Heart right ventricle (tissue), 16 donors: ENCODE results near the gene SRPX. TPM values are rescaled to one million over a fixed set of nuclear protein-coding genes. Genes with fewer than 3 reads are reported as not detected.

Source experiments
- ATAC-seq, 8 donors: fragments of 200-7000 bp; cut with Tn5 transposase; one replicate each; pipeline ENCODE4 v1.9.1; 2020; ENCODE audit warnings: mild to moderate bottlenecking in 8 of 8, moderate library complexity in 8 of 8, moderate number of reproducible peaks in 1 of 8
- DNase-seq, 2 donors: peaks; one replicate each; pipeline ENCODE4 v3.0.0-alpha.2; 2020
- H3K27ac ChIP-seq, 10 donors: fragments of 200-600 bp; sonication (generic) in 2 of 10; one replicate each; pipeline versions ENCODE4 v1.5.0 to v1.8.0; 2020 to 2022; ENCODE audit warnings: mild to moderate bottlenecking in 3 of 10
- H3K27me3 ChIP-seq, 7 donors: fragments of 200-600 bp; one replicate each; pipeline ENCODE4 v1.8.0; 2021 to 2022; ENCODE audit warnings: mild to moderate bottlenecking in 2 of 7
- H3K36me3 ChIP-seq, 9 donors: fragments of 200-600 bp; sonication (generic) in 1 of 9; one replicate each; pipeline versions ENCODE4 v1.5.0 to v1.8.0; 2020 to 2022; ENCODE audit warnings: mild to moderate bottlenecking in 2 of 9
- H3K4me1 ChIP-seq, 9 donors: fragments of 200-600 bp; sonication (generic) in 1 of 9; one replicate each; pipeline versions ENCODE4 v1.5.0 to v1.8.0; 2020 to 2022; ENCODE audit warnings: mild to moderate bottlenecking in 4 of 9
- H3K4me3 ChIP-seq, 10 donors: fragments of 200-600 bp; sonication (generic) in 2 of 10; one replicate each; pipeline versions ENCODE4 v1.5.0 to v1.8.0; 2020 to 2022; ENCODE audit warnings: mild to moderate bottlenecking in 7 of 10, moderate library complexity in 2 of 10
- H3K9me3 ChIP-seq, 11 donors: fragments of 200-600 bp in 10 of 11; sonication (generic) in 2 of 11; one replicate each; pipeline versions ENCODE4 v1.5.0 to v1.8.0; 2013 to 2022; ENCODE audit warnings: mild to moderate bottlenecking in 2 of 11, control low read depth in 1 of 11, moderate library complexity in 1 of 11
- CTCF ChIP-seq, 9 donors: fragments of 200-600 bp; sonication (generic) in 2 of 9; IDR thresholded peaks; one replicate each; pipeline versions ENCODE4 v1.5.0 to v1.8.0; 2021 to 2022; ENCODE audit warnings: antibody characterized with exemption in 9 of 9, mild to moderate bottlenecking in 5 of 9, moderate library complexity in 1 of 9
- WGBS, 2 donors: extraction: QIAGEN DNeasy Blood & Tissue Kit; methylation state at CpG; one replicate each; pipeline ENCODE4 v1.1.7; 2013; ENCODE audit warnings: inconsistent platforms in 1 of 2; 5-methylcytosine and 5-hydroxymethylcytosine counted together
- intact Hi-C, 10 donors: fragments of 100-400 bp; cut with DNase I; formaldehyde crosslinking; loops; one replicate each; pipeline versions ENCODE4 v1.11.1 to v1.14.2; 2022
- polyA plus RNA-seq, 2 donors: library from polyadenylated mRNA; stranded (reverse); fragments of 200-250 nt; gene quantifications; one replicate each; pipeline ENCODE4 v1.2.3, GENCODE V29; 2013
- total RNA-seq, 10 donors: library from RNA; stranded (reverse); fragmentation: NEBNext Ultra II Directional in 3 of 10; extraction: Animal tissue kit (Norgen Biotek cat#: 25700) in 3 of 10; gene quantifications; one replicate each; pipeline versions ENCODE4 v1.2.1 to v1.2.4, GENCODE V29; 2021 to 2023
- donor health status: Arrhythmogenic right ventricular cardiomyopathy.
- donor health status: ischemic (EF 13 %, LVEDD 7.1; RV severe dilation, severe dysfunction).
- donor health status: healthy with polysubstance abuse.
- donor health status: DM: no; HTN: yes; CAD: no.
- donor health status: DM: no; HTN: no; CAD: no.
- donor health status: ischemic (EF 25% LVEDD 6.9; RV normal size, moderate dysfunction).
- donor health status: ischemic (EF 25% LVEDD 5.7; RV mildly dilated, moderate dysfunction).
- donor health status: healthy.
- donor health status: DM: yes; HTN: yes; CAD: no.
- donor health status: Ischemic cardiomyopathy.
- donor health status: ischemic (EF 35%, LVEDD 5.7; RV mildly dilated, moderate dysfunction).
- donor health status: nonischemic (EF 11% LVEDD 7.7; RV severe dilation, severe dysfunction).
- donor health status: DM: yes; HTN: yes; CAD: no.
- donor health status: PGD.
- donor health status: ischemic (EF 29% LVEDD 5.4; RV normal size, mild dysfunction).
- donor health status: nonischemic (EF 23%, LVEDD 6.1; RV moderate dilation, normal function).

SRPX gene
- total and polyA plus RNA-seq, 12 donors: 34.8 to 204 (median 49.8) TPM

DNA sequence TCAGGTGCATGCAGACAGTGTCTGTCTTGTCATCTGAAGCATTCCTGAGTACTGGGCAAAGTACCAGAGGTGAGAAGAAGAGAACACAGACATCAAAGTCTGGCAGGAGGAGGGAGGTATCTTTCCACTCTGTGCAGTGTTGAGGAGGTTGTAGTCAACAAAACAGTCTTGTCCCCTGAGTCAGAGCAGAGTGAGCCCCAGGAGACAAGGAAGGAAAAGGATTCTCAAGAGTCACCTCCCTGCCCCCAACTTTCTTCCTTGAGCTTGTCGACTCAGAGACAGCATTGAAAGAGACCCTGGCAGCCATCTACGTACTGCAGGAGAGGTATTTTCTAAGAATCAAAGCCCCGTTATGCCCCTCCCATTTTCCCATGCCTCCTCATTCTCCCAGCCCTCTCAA, 4.4 kb upstream of the SRPX start:
- peaks cover 0 to 5% (median 0%) of the 10 kb centered on the region in 9 donors for H3K4me1 ChIP-seq
- TF ChIP-seq CTCF (IDR thresholded peaks at IDR 0.05): no peak
- intact Hi-C loops: no loop called here
- no peak for DNase-seq
- peaks cover 0 to 52% (median 0%) of the 10 kb centered on the region in 7 donors for H3K27me3 ChIP-seq
- 0 to 9% methylated on average over 3 of the region's 3 CpGs for WGBS, 2 donors
- H3K4me3 ChIP-seq: peak overlapping the region in 1 of 10 donors; percentile 8
- peak overlapping the region in 7 of 10 donors; percentile 43 to 78 (median 70) for H3K27ac ChIP-seq
- peak in 1 of 8 donors; percentile 23 for ATAC-seq
- no peaks in the 10 kb centered on the region for H3K36me3 ChIP-seq
- no peaks in the 10 kb centered on the region for H3K9me3 ChIP-seq

GRCh38 chrX:38224160-38224559, 3.5 kb upstream of the SRPX start:
- intact Hi-C loops: no loop called here
- ATAC-seq (peak in 4 of 8 donors; percentile 26 to 64 (median 58)), DNase-seq (no peak)
- Histone ChIP-seq H3K27me3 (peaks cover 0 to 61% (median 0%) of the 10 kb centered on the region in 7 donors), H3K4me3 (no peak overlapping the region), H3K9me3 (no peaks in the 10 kb centered on the region), H3K36me3 (no peaks in the 10 kb centered on the region), H3K4me1 (peaks cover 0 to 5% (median 0%) of the 10 kb centered on the region in 9 donors), H3K27ac (peak overlapping the region in 7 of 10 donors; percentile 43 to 78 (median 70))
- no peak for TF ChIP-seq CTCF (IDR thresholded peaks at IDR 0.05)

- Histone ChIP-seq H3K9me3 (no peaks in the 10 kb centered on the region), H3K4me1 (peaks cover 0 to 5% (median 0%) of the 10 kb centered on the region in 9 donors), H3K36me3 (no peaks in the 10 kb centered on the region), H3K4me3 (peak overlapping the region in 9 of 10 donors; percentile 50 to 65 (median 57)), H3K27ac (peak overlapping the region in 9 of 10 donors; percentile 13 to 74 (median 62)), H3K27me3 (peaks cover 0 to 79% (median 0%) of the 10 kb centered on the region in 7 donors)
- intact Hi-C loops: loop anchor here in 1 of 10 donors (2.0 kb wide), 1 partner anchor 61 kb away; no protein-coding TSS in a partner anchor
- ATAC-seq (peak in 3 of 8 donors; percentile 11 to 58 (median 19)), DNase-seq (no peak)
- WGBS, 2 donors: 46 to 58% methylated on average over 10 of the region's 10 CpGs
- no peak for TF ChIP-seq CTCF (IDR thresholded peaks at IDR 0.05)
Measured at GRCh38 chrX:38221391-38221929, 789 bp upstream of the SRPX start.

DNA sequence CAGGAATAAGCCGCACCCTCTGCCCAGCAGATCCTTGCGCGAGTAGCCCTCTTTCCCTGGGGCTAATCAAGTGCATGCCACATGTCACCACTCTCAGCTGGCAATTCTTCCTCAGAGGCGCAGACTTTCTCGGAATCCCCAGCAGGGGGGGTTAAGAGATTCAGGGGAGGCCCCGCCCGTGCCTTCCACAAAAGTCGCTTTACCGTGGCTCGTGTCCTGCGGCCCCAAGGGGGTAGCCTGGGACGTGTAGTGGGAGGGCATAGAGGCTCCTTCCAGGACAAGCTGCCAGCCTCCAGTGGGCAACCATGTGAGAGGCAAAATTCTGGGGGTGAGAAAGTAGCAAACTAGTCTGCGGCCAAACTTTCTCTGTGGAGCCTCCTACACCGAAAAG, 652 bp downstream of the SRPX start:
- Histone ChIP-seq H3K27me3 (peaks cover 0 to 68% (median 0%) of the 10 kb centered on the region in 7 donors), H3K4me3 (peak overlapping the region; percentile 38 to 65 (median 57)), H3K9me3 (no peaks in the 10 kb centered on the region), H3K27ac (peak overlapping the region in 9 of 10 donors; percentile 56 to 74 (median 63)), H3K36me3 (no peaks in the 10 kb centered on the region), H3K4me1 (peaks cover 0 to 5% (median 0%) of the 10 kb centered on the region in 9 donors)
- WGBS, 2 donors: 0% methylated on average over 13 to 14 of the region's 14 CpGs
- DNase-seq: peak; percentile 19 to 27
- TF ChIP-seq CTCF (IDR thresholded peaks at IDR 0.05): peak in 5 of 9 donors; percentile 26 to 36 (median 31)
- peak; percentile 44 to 84 (median 60) for ATAC-seq
- intact Hi-C loops: loop anchor here in 1 of 10 donors (2.0 kb wide), 1 partner anchor 63 kb away; no protein-coding TSS in a partner anchor
